OCI-M2 (cell line): ENCODE measurements around the gene CFAP221.
"Not testable (repeated sequence)": the region's sequence is repeated elsewhere in the genome, so short reads cannot be mapped to it uniquely, and the experiment has no call there.

Source experiments
- DNase-seq: peaks from one replicate; lab custom pipeline; 2025; ENCODE audit not compliant: unreplicated experiment; lab: John Stamatoyannopoulos, UW

CFAP221 gene

DNA sequence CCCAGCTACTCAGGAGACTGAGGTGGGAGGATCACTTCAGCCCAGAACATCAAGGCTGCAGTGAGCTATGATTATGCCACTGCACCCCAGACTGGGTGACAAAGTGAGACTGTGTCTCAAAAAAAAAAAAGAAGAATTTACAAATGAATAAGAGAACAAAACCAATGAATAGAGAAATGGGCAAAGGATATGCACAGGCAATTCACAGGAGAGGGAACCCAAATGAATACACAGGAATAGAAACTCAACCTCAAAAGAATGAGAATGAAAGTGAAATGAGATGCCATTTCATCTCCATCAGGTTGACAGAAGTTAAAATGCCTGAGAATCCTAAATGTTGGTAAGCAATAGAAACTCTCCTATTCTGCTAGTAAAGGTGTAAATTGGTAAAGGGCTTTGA, 40.2 kb downstream of the CFAP221 start:
- no peak for DNase-seq

DNA sequence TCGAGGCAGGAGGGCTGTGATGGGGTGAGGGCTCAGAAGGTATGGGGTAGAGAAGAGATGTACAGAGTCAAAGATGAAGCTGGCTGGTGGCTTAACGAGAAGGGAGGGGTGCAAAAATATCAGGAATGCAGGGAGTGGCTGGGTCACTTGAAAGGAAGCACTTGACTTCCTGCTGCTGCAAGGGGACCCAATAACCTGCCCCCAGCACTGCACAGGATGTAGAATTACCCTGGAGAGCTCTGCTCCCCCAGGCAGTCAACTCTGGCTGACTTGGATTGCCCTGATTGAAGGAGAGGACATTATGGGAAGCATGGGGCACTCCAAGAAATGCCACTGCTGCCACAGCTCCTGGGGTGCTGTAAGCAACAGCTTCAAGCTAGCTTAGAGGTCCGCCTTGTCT, 41.8 kb downstream of the CFAP221 start:
- no peak for DNase-seq

DNA sequence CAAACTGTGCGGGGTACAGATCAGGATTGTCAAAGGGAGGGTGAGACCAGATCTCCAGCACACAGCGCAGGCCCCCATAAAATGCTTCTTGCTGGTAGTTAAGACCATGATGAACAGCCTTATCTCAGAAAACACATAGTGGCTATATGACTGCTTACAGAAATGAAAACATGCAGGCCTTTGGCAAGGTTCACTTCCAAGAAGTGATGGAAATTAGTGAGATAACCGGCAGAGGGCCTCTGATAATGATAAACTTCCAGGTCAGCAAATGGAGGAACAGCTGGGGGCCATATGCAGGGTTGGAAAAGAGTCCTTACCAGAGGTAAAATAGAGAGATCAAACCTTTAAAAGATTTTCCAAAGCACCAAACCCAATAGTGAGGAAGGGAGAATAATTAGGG, 46.6 kb downstream of the CFAP221 start:
- no peak for DNase-seq

DNA sequence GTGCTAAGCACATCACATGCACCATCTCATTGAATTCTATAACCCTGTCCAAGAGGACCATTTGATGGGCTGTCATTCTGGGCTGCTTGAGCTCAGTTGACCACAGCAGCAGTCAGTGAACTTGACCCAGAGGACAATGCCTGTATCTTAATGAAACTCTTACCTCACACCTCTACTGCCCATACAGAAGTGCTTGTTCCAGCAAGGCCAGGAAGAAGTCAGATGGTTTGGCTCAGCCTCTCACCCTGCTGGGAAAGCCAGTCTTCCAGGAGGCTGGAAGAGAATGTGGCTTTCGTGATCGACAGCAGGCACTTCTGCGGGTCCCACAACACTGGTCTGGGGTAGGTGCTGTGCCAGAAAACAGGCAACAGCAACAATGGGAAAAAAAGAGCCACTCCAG, 47.3 kb downstream of the CFAP221 start:
- DNase-seq: no peak

DNA sequence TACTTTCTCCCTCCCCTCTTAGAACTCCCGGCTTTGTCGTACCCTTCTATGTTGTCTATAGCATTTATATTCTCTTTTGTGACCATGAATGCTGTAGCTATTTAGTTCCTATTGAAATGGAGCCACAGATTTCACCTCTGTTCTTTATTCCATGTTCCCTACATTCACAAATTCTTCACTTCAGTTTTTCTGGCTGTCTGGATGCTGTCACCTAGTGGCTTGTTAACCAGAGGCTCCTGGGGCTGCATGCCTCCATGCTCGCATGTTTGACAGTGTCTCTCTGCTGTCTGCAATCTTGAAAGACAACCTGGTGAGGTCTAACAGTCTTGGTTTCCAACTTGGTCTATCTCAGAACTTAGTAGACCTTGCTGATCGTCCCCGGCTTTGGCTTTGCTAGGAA, 48.2 kb downstream of the CFAP221 start:
- DNase-seq: no peak

DNA sequence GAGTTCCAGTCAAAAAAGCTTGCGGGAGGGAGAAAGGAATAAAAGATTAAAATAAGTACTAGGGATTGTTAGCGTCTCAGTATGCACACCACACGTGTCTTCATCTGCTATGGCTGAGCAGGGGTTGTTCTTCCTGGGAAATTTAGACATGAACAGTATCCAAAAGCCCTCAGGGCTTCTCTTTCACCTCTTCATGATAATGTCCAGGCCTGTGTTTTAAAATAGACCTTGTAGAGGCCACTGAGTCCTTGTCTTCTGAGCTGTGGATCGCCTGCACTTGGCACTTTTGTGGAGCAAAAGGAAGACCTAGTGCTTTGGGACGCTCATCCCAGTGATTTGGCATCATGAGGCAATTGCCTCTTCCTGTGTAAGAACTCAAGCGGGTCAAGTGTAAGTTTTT, 52.4 kb downstream of the CFAP221 start:
- DNase-seq: no peak

DNA sequence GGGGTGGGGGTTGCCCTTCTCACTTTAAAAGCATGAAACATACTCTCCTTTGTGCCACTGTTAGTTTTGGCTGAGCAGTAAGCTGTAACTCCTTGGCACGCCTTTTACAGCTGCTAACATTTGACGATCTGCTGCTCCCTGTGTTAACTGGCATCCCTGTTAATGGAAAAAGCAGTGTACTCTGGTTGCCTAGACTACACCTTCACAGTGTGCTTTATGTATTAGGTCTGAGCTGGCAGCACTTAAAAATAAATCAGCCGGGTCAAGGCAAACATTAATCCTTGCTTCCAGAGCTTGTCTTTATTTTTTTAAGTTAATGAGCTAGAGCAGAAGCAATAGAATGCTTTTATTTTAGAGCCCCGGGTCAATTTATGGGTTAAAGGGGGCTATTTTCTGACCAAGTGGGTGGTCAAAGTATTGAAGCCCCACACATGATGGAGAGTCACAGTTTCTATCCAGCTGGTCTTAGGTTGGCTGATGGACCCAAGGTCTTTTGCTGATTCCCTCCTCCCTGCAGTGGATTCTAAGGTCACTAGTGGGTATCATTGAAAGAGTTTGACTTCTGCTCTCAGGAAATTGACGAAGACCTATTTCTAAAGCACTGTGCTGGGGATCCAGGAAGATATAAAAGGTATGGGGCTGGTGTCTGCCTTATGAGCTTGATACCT, 54.5 kb downstream of the CFAP221 start:
- no peak for DNase-seq

DNA sequence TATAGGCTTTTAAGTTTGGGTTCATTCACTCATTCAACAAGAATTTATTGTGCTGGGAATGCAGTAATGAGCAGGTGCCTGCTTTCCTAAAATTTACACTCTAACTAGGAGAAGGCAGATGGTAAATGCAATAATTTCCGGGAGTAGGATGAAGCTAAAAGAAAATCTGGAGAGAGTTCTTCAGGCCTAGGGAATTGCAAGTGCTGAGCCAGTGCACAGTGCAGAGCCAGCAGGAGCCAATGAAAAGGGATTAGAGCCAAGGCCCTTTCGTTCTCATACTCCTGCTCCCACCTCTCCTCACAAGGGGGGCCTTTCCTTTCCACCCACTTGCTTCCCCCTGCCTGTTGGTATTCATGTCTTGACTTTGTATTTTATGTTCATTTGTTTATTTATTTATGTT, 55.1 kb downstream of the CFAP221 start:
- no peak for DNase-seq

DNA sequence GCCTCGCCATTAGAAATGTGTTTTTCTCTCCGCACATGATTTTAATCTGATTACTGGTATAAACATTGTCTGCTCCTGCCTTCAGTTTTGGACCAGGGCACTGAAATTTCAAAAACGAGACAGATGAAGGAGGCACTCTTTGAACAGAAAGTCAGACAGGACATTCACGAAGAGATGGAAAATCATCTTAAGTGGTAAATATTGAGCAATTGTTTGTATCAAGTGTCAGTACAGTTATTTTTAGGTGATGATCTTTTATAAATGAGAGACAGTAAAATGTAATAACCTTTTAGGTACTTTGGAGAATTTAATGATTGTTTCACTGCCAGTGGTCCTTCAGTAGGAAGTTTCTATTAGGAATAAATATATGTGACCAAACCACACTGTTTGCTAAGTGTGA, 60.8 kb downstream of the CFAP221 start:
- DNase-seq: no peak

DNA sequence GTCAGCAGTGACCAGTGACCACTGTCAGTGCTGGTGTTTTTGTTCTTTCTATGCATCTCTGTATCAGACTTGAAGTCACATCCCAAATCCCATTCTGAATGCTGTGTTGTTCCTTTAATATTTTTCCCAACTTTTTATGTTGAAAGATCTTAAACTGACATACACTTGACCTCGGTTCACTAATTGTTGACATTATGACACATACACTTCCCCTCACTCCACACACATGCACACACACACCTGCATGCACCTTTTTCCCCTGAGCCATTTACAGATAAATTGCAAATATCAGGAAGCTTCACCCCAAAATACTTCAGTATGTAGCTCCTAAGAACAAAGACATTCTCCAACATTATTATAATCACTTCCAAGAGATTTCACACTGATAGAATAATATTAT, 62.4 kb downstream of the CFAP221 start:
- DNase-seq: no peak

DNA sequence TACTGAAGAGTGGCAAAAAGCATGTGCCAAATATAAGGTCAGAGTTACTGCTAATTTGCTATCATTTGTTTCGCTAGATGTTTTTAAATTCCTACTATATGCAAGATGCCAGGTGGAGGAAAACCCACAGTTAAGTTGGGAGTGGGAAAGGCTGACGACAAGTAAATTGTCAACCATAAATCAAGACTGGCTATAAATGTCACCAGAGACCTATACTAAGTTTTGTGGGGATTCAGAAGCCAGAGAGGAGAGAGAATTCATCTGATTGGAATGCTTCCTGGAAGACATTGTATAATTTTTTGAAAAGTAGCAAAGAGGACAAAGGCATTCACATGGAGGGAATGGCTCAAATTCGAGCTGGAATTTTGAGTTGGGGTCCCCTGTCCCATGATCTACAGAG, 64.3 kb downstream of the CFAP221 start:
- no peak for DNase-seq

DNA sequence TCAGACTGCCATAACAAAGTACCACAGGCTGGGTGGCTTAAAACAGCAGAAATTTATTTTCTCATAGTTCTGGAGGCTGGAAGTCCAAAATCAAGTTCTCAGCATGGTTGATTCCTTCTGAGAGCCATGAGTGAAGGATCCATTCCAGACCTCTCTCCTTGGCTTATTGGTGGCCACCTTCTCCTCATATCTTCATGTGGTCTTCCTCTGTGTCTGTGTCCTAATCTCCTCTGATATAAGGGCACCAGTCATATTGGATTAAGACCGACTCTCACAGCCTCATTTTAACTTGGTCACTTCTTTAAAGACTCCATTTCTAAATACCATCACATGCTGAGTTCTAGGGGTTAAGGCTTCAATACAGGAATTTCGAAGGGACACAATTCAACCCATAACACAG, 65.1 kb downstream of the CFAP221 start:
- DNase-seq: no peak

DNA sequence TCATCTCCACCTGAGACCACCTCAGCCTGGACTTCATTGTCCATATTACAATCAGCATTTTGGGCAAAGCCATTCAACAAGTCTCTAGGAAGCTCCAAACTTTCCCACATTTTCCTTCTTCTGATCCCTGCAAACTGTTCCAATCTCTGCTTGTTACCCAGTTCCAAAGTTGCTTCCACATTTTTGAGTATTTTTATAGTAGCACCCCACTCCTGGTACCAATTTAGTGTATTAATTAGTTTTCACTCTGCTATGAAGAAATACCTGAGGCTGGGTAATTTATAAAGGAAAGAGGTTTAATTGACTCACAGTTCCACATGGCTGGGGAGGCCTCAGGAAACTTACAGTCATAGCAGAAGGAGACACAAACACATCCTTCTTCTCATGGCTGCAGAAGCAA, 69.9 kb downstream of the CFAP221 start:
- not testable (repeated sequence) for DNase-seq

DNA sequence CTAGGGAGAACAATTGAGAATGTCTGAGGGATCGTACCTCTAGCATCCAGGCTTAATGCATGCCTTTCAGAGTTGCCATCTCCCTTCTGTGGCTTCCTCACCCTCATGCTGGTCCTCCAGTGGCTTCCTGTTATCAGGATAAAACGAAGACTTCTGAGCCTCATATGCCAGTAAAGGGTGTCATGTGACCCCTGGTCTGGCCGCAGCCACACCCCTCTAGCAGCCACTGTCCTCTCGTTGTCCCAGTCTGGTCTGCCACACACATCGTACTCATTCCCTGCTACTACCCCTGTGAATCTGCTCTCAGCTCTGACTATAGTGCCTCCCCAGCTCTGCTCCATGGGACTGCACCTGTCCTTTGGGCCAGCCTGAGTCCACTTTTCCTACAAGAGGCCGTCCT, 72.2 kb downstream of the CFAP221 start:
- no peak for DNase-seq

DNA sequence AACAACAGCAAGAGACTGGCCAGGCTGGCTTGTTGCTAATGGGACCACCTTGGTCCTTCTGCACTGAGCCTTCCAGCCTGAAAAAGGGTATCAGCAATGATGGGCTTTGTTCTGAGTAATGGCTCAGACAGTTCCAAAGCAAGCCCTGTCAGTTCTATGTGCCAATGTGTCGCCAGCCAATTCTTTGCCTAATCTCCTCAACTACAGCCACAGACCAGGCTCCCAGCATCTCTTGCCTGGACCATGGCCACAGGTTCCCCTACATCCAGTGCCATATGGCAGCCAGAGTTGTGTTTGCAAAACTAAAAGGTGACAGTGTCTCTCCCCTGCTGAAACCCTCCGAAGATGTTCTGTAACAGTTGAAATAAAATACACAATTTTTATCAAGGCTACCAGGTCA, 73.2 kb downstream of the CFAP221 start:
- no peak for DNase-seq

DNA sequence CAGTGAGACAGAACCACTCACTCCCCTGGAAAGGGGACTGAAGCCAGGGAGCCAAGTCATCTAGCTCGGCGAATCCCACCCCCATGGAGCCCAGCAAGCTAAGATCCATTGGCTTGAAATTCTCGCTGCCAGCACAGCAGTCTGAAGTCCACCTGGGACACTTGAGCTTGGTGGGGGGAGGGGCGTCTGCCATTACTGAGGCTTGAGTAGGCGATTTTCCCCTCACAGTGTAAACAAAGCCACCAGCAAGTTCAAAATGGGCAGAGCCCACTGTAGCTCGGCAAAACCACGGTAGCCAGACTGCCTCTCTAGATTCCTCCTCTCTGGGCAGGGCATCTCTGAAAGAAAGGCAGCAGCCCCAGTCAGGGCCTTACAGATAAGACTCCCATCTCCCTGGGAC, 74.5 kb downstream of the CFAP221 start:
- not testable (repeated sequence) for DNase-seq

DNA sequence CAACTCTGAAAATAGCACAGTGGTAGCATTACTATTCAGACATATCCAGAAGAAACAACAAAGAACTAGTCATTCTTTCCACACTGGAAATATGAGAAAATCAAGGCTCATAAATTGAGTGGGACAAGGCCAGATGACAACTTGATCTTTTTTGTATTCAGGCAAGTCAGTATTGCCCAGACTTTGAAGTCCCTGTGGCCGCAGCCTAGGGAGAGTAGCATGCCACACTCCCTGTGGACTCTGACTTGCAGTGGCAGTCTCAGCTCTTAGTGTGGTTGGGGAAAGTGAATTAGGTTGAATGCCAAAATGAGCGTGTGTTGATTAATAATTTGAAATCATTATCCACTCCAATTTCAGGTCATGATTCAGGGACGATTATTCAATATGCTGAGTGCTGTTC, 81.0 kb downstream of the CFAP221 start:
- DNase-seq: no peak

DNA sequence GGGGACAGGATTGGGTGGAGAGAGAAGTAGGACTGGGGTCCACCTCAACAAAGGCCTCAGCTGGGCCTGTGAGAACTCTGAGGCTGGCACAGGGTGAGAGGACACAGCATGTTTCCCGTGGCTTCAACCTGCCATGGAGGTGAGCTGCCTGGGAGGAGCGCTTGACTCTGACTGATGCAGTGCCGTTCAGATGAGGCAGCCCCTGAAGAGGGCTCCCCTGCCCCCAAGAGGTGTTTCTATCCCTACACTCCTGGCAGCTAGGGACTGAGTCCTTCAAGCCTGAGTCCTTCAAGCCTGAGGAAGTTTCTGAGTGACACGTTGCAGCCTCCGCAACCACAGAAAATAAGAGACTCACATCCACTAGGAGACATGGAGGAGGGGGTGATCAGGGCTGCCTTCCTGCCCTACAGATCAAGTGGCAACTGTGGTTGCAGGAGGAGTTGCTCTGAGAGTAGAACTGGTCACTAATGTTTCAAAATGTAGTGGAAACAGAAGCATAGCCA, 85.1 kb downstream of the CFAP221 start:
- no peak for DNase-seq

DNA sequence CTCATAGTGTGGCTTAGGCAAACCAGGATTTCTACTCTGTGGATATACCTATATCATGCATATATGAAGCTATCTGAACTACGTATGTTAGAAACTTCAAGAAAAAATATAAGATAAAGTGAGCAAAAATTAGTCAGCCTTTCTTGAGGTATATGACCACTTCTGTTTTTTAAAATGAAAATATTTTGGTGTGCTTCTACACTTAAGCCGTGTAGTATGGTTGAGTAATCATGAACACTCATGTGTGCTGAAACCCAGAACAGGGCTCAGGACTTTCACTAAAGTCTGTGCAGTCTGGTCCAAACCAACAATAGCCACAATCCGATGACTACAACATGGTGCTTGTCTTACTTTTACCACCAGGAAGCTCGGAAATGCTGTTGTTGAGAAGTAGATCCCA, 85.9 kb downstream of the CFAP221 start:
- no peak for DNase-seq

DNA sequence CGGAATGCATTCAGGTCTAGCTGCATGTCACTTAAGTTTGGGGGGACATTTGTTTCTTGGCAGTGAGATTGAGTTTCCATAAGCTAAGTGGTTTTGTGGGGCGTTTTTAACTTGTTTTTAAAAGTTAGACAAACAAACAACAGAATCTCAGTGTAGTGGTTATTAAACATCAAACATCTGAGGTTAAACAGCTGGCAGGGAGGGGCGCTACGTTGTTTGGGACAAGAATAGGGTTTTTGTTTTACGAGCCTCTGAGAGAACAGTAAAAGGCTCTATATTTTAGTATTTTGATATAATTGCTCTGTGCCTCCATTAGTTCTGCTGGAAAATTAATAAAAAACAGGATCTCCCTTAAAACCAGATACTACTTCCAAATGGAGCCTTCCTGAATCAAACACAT, 93.1 kb downstream of the CFAP221 start:
- DNase-seq: no peak

DNA sequence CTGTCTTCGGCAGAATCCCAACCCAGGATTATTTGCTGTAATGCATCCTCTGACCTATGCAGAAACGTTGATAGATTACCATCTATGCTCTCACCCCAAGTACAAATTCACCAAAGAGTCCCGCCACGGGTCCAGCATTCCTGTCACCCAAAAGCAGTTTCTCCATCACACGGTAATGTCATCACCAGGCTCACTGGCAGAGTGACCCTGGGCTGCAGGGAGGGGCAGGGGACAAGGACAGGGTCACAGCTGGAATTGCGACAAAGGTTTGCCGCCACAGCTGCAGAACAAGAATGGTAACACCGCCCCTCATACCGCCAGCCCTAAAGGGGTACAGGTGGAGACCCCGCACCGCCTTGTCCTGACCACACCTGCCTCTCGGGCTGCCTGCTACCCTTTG, 94.0 kb downstream of the CFAP221 start:
- DNase-seq: no peak

DNA sequence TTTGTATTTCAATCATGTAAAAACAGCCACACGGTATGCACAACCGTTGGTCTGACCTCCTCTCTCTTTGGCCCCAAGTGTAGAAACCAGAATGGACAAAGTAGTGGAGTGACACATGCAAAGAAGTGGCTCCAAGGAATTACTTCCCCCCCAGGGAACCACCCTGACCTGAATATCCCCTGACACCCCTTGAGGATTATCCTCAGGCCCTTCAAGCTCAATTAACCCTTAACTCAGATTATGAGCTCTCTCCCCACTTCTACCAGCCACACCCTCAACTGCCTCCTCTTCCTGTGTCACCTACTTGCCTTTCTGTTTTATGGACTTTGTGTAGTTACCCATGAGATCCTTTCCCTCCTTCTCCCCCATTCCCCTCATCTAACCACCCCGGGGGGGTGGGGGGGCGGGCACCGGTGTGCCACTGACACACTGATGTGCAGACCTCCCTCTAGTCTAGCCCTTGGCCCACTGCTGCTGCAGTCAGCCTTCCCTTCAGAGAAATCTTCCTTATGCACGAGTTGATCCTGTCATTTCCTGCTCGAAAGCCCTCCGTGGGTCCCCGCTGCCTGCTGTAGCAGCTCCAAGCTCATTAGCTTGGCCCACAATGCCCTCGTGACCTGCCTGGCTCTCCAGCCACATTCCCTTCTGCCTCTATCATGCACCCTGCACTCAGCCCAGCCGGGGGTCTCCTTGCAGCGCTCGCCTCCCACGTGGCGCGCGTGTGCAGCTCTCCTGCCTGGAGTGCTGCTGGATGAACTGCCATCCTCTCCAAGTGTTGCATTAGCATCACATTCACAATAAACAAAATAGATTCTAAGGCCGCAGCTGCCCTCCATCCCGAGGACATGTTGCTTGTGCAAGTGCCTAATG, 94.7 kb downstream of the CFAP221 start:
- no peak for DNase-seq
